ENCODE results near the gene ANO2.
A peak's percentile ranks its signal among the peaks of the same experiment; 100 is the strongest.

ANO2 gene

GRCh38 chr12:5797661-5798060 is 147.4 kb downstream of the ANO2 start:
- TF ChIP-seq PPARA (CRISPR knock-in tag; IDR thresholded peaks at IDR 0.05; ENCODE audit: borderline replicate concordance) = no peak
- no peak for TF ChIP-seq ISL1 (CRISPR knock-in tag; IDR thresholded peaks at IDR 0.05)
- TF ChIP-seq ZFP3 (CRISPR knock-in tag; IDR thresholded peaks at IDR 0.05) = no peak
- TF ChIP-seq, protein P1, sequence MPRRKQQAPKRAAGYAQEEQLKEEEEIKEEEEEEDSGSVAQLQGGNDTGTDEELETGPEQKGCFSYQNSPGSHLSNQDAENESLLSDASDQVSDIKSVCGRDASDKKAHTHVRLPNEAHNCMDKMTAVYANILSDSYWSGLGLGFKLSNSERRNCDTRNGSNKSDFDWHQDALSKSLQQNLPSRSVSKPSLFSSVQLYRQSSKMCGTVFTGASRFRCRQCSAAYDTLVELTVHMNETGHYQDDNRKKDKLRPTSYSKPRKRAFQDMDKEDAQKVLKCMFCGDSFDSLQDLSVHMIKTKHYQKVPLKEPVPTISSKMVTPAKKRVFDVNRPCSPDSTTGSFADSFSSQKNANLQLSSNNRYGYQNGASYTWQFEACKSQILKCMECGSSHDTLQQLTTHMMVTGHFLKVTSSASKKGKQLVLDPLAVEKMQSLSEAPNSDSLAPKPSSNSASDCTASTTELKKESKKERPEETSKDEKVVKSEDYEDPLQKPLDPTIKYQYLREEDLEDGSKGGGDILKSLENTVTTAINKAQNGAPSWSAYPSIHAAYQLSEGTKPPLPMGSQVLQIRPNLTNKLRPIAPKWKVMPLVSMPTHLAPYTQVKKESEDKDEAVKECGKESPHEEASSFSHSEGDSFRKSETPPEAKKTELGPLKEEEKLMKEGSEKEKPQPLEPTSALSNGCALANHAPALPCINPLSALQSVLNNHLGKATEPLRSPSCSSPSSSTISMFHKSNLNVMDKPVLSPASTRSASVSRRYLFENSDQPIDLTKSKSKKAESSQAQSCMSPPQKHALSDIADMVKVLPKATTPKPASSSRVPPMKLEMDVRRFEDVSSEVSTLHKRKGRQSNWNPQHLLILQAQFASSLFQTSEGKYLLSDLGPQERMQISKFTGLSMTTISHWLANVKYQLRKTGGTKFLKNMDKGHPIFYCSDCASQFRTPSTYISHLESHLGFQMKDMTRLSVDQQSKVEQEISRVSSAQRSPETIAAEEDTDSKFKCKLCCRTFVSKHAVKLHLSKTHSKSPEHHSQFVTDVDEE (CRISPR knock-in tag; IDR thresholded peaks at IDR 0.05) = no peak
- TF ChIP-seq ZNF70 (CRISPR knock-in tag; IDR thresholded peaks at IDR 0.05) = no peak
- TF ChIP-seq OSR1 (CRISPR knock-in tag; IDR thresholded peaks at IDR 0.05) = no peak
- no peak for TF ChIP-seq ZC3H10 (CRISPR knock-in tag; IDR thresholded peaks at IDR 0.05)
- no peak for TF ChIP-seq TCF4 (CRISPR knock-in tag; IDR thresholded peaks at IDR 0.05; ENCODE audit: borderline replicate concordance)
- no peak for TF ChIP-seq ARNTL (CRISPR knock-in tag; IDR thresholded peaks at IDR 0.05; ENCODE audit: borderline replicate concordance, low read depth)
- ATAC-seq = no peak

- TF ChIP-seq, protein P2, sequence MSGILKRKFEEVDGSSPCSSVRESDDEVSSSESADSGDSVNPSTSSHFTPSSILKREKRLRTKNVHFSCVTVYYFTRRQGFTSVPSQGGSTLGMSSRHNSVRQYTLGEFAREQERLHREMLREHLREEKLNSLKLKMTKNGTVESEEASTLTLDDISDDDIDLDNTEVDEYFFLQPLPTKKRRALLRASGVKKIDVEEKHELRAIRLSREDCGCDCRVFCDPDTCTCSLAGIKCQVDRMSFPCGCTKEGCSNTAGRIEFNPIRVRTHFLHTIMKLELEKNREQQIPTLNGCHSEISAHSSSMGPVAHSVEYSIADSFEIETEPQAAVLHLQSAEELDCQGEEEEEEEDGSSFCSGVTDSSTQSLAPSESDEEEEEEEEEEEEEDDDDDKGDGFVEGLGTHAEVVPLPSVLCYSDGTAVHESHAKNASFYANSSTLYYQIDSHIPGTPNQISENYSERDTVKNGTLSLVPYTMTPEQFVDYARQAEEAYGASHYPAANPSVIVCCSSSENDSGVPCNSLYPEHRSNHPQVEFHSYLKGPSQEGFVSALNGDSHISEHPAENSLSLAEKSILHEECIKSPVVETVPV (CRISPR knock-in tag; IDR thresholded peaks at IDR 0.05) = no peak
- TF ChIP-seq, protein P3, sequence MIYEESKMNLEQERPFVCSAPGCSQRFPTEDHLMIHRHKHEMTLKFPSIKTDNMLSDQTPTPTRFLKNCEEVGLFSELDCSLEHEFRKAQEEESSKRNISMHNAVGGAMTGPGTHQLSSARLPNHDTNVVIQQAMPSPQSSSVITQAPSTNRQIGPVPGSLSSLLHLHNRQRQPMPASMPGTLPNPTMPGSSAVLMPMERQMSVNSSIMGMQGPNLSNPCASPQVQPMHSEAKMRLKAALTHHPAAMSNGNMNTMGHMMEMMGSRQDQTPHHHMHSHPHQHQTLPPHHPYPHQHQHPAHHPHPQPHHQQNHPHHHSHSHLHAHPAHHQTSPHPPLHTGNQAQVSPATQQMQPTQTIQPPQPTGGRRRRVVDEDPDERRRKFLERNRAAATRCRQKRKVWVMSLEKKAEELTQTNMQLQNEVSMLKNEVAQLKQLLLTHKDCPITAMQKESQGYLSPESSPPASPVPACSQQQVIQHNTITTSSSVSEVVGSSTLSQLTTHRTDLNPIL (CRISPR knock-in tag; IDR thresholded peaks at IDR 0.05; ENCODE audit: low read depth) = no peak
- no peak for TF ChIP-seq CSDC2 (CRISPR knock-in tag; IDR thresholded peaks at IDR 0.05)
- TF ChIP-seq OSR1 (CRISPR knock-in tag; IDR thresholded peaks at IDR 0.05) = no peak
- no peak for TF ChIP-seq PATZ1 (CRISPR knock-in tag; IDR thresholded peaks at IDR 0.05; ENCODE audit: borderline replicate concordance)
- TF ChIP-seq PPARA (CRISPR knock-in tag; IDR thresholded peaks at IDR 0.05; ENCODE audit: borderline replicate concordance) = no peak
- no peak for TF ChIP-seq ZNF565 (CRISPR knock-in tag; conservative IDR thresholded peaks at IDR 0.05; ENCODE audit: low read depth)
- TF ChIP-seq ZFP3 (CRISPR knock-in tag; IDR thresholded peaks at IDR 0.05) = no peak
- TF ChIP-seq ESRRG (CRISPR knock-in tag; IDR thresholded peaks at IDR 0.05) = no peak
- no peak for TF ChIP-seq TOX (CRISPR knock-in tag; IDR thresholded peaks at IDR 0.05; ENCODE audit: borderline replicate concordance)
- TF ChIP-seq, protein P1 (CRISPR knock-in tag; IDR thresholded peaks at IDR 0.05) = no peak
- TF ChIP-seq SNAI2 (CRISPR knock-in tag; IDR thresholded peaks at IDR 0.05) = no peak
- no peak for TF ChIP-seq TCF4 (CRISPR knock-in tag; IDR thresholded peaks at IDR 0.05; ENCODE audit: borderline replicate concordance)
- no peak for TF ChIP-seq GLIS3 (CRISPR knock-in tag; IDR thresholded peaks at IDR 0.05)
- no peak for ATAC-seq
Observed at GRCh38 chr12:5796959-5797225, 148.2 kb downstream of the ANO2 start.

DNA sequence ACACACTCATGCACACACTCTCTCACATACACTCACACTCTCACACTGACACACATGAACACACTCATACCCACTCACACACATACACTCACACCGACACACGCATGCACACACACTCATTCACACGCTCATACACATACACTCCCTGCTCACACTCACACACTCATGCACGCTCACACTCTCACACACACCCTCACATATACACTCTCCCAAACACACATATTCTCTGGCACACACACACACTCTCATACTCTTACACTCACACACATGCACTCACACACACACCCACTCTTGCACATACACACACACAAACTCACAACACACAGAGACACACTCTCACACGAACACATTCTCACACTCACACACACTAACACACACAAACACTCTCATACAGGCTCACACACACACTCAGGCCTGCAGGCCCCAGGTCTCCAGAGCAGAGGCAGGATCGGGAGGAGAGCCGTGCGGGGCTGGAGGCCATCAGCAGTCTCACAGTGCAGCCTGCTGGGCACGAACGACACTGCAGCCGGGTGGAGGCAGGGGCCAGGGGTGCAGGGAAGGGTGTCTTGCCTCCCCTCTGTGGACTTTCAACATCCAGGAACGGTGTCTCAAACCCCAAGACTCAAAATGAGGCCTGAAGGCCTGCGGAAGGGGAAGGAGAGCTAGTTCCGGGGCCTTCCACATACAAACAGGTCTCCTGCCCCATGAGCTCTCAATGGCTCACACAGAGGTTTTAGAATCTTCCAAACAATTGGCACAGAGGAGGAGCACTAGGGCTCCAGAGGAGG is 148.7 kb downstream of the ANO2 start:
- ATAC-seq = peak; percentile 88
- no peak for TF ChIP-seq ESRRG (CRISPR knock-in tag; IDR thresholded peaks at IDR 0.05)
- no peak for TF ChIP-seq TOX (CRISPR knock-in tag; IDR thresholded peaks at IDR 0.05; ENCODE audit: borderline replicate concordance)
- TF ChIP-seq CSDC2 (CRISPR knock-in tag; IDR thresholded peaks at IDR 0.05) = no peak
- no peak for TF ChIP-seq SNAI2 (CRISPR knock-in tag; IDR thresholded peaks at IDR 0.05)
- TF ChIP-seq ZNF565 (CRISPR knock-in tag; conservative IDR thresholded peaks at IDR 0.05; ENCODE audit: low read depth) = no peak
- TF ChIP-seq ZFP3 (CRISPR knock-in tag; IDR thresholded peaks at IDR 0.05) = no peak
- no peak for TF ChIP-seq ZNF70 (CRISPR knock-in tag; IDR thresholded peaks at IDR 0.05)
- no peak for TF ChIP-seq GLIS3 (CRISPR knock-in tag; IDR thresholded peaks at IDR 0.05)
- no peak for TF ChIP-seq ZNF8 (CRISPR knock-in tag; IDR thresholded peaks at IDR 0.05)
- no peak for TF ChIP-seq OSR1 (CRISPR knock-in tag; IDR thresholded peaks at IDR 0.05)

All from SK-N-SH treated with all-trans-retinoic acid at 6 μM for 48 hours (cell line).